ELF-1 (cell line): Measurements from ENCODE around the gene C2orf80.
A peak's percentile ranks its signal among the peaks of the same experiment; 100 is the strongest.
"Not testable (repeated sequence)": the region's sequence is repeated elsewhere in the genome, so short reads cannot be mapped to it uniquely, and the experiment has no call there.

Experiments used
- DNase-seq: peaks from one replicate; pipeline ENCODE4 v3.0.0-alpha.2; 2016; ENCODE audit warnings: low read depth, low spot score

Gene C2orf80

DNA sequence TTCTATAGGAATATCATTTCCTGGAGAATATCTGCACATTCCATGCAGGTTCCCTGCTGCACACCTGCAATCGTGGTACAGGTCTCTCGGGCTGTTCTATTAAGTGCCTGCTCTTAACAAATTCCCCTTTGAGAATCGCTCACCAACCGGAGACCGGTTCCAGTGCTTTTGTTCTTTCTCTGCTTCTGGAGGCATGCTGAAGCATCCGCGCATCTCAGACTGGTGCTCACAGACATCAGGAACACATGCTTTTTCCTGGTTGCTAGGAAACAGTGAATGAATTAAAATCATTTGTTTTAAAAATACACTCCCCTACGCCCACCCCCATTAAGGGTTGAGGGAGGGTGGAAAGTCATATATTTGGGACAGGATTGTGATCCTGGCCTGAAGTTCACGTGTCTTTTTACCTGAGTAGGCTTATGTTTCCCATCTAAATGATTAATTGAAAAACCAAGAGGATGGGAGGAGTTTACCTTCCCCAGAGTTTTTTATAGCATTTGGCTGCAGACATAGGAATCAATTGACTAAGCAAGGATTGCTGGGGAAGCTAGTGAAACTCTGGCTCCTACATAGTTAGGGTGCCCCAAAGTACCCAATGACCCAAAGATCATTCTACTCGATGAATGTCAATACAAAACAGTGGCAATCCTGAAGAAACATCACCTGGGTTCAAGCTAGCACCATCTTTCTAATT is at the start of gene C2orf80:
Gene C2orf80, minus strand, starts transcription at position 221 of the 694 bp plus-strand sequence. CDS start 3,044 bp downstream, outside the sequence.
- DNase-seq: no peak

DNA sequence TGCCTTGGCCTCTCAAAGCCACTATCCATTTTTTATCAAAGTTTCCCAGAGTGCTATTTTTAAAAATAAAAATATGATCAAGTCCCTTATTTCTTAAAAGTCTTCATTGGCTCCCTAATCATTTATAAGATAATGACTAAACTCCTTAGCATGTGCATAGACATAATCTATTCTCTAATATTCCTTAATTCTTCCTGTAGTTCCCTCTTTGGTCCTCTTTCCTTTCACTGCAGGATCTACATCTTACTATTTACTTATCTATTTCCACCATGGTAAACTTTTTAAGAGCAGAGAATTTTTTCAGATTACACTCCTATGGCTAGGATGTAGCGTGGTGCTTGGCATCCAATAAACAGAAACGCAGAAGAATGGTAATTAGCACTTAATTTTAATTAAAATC is 46.0 kb upstream of the C2orf80 start:
- DNase-seq: no peak

DNA sequence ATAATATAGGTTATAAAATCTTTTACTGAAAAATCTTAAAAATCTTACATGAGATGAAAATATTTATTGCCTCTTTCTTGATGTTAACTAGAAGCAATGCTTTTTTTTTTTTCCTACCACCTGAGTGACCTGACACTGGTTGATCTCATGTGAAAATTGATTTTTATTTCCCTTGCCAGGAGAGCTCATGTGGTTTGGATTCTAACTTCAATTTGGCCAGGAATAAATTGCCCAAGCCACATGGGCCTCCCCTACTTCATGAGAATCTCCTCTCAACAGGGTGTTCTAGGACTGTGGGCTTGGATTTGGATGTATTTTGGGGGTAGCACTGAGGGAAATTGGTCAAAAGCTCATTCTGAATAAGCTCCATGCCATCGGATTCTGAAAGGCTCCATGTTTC is 45.0 kb upstream of the C2orf80 start:
- DNase-seq: no peak

- no peak for DNase-seq
These were observed 38.6 kb upstream of the C2orf80 start for GRCh38 chr2:208228476-208228875.

GRCh38 chr2:208227581-208228232 is 37.9 kb upstream of the C2orf80 start:
- DNase-seq: no peak

- no peak for DNase-seq
These were observed 35.0 kb upstream of the C2orf80 start for GRCh38 chr2:208224802-208225201.

DNA sequence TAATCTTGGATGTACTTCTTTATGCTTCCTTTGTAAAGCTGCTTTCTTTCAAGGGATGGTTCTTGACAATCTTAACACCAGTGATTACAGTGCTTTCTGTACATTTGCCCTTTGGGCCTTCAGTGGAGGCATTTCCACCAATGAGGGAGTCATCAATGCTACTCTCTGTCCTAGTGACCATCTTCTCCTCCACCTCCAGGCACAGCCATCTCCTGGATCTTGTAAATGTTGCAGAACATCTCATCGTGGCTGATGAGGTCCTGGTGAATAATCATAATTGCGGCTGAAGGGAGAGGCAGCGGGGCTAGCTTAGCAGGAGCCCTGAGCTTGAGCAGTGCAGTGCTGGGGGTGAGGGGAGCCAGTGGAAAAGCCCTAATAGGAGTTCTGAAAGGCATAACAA is 32.5 kb upstream of the C2orf80 start:
- no peak for DNase-seq

DNA sequence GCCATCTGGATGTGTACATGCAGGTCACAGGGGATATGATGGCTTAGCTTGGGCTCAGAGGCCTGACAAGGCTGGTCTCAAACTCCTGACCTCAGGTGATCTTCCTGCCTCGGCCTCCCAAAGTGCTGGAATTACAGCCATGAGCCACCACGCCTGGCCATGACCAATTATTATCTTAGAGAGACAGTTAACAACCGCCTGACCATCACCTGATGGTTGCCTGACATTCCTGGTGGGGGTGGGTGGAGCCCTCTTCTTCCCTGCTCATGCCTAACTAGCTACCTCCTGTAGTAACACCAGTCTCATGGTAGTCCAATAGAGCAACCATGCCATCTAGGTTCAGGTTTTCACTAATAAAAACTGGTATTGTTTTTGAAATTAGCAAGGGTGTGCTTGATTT is 32.0 kb upstream of the C2orf80 start:
- DNase-seq: not testable (repeated sequence)

DNA sequence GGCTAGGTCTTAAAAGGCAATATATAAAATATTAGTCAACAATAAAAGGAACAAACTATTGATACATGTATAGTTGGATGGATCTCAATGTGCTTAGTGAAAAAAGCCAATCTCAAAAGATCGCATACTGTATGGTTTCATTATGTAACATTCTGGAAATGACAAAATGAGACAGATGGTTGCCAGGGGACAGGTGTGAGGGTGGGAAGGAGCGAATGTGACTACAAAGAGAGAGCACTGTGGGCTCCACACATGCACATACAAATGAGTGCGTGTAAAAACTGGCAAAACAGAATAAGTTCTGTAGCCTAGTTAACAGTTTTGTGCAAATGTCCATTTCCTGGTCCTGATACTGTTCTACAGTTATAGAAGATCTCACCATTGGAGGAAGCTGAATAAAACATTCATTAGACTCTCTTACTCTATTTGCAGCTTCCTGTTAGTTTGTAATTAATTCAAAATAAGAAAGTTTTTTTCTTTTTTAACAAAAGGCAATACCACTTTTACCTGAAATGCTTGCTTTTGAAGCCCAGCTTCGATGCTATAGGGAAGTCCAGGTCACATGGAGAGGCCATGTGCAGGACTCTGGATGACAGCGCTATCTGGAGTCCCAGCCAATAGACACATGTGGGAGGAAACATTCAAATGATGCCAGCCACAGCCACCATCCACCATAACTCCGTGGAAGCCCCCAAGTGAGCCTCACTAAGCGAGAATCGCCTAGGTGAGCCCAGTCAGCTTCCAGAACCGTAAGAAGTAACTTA is 21.0 kb upstream of the C2orf80 start:
- DNase-seq: no peak

GRCh38 chr2:208208335-208209085 is 18.7 kb upstream of the C2orf80 start:
- DNase-seq: no peak

DNA sequence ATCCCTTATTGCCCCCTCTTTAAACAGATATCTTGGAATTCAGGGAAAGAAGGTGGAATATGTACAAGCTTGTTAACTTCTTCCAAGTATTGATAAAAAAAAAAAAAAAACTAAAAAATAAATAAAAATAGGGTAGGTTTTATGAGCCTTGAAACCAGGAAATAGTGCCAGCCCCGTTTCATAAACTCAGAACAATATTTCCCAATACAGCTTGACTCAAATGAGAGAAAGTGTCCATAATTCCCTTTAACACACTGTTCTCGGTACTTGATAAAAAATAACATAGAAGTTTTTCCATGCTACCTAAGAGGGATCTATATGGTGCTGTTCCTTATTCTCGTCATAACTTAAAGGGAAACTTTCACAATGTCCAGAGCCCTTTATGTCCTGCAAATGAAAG is 17.9 kb upstream of the C2orf80 start:
- no peak for DNase-seq

- DNase-seq: no peak
These were observed 14.3 kb upstream of the C2orf80 start for GRCh38 chr2:208204166-208204565.

GRCh38 chr2:208195531-208195930 is 5.7 kb upstream of the C2orf80 start:
- DNase-seq: no peak

GRCh38 chr2:208192611-208193236 is 2.9 kb upstream of the C2orf80 start:
- no peak for DNase-seq

DNA sequence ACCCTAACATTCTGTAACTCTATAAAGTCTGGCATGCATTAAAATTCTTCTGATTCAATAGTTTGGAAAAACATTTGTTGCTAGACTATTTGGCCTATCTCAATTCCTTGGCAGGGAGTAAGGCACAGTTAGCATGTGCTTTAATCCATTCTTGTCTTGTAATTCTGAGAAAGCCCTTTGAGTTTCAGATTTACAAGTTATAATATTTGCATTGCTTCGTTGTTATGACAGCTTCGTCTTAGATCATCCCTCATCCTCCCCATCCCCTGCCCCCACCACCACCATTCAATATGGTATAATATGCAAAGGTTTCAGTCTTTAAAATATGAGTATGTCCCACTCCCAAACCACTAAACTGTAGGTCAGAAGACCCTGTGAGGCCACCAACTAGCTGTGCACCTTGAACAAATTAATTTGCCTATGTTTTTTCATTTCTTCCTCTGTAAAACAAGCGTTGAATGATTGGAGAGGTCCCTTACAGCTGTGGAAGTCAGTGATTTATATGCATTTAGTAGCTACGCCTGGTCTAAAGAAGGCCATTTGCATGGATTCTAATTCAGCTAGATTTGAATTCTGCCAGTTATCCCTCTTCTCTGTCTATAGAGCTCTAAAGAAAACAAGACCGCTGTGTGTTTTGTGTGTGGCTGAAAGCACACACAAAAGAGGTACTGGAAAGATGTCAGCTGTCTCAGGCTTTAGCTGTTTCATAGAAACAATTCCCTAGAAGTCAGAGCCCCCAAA is 591 bp downstream of the C2orf80 start:
- DNase-seq: no peak

DNA sequence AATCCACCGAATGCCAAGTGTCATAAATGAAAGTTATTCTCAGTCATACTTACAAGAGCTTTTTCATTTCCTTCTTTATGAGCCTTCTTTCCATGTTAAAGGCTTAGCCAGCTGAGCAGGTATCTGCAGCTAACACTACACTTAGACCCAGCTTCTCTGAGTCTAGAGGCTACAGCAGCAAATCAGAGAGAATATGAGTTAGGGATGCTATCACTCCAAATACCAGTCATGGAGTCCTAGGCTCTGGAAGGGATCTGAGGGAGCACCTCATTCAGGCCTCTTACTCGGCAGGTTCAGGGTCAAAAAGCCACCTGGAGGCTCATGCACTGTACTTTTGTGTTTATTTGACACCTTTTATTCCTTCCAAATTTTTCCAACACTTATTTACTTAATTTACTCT is 2.9 kb downstream of the C2orf80 start:
- no peak for DNase-seq

GRCh38 chr2:208186465-208186864 is 3.4 kb downstream of the C2orf80 start:
- DNase-seq: no peak

DNA sequence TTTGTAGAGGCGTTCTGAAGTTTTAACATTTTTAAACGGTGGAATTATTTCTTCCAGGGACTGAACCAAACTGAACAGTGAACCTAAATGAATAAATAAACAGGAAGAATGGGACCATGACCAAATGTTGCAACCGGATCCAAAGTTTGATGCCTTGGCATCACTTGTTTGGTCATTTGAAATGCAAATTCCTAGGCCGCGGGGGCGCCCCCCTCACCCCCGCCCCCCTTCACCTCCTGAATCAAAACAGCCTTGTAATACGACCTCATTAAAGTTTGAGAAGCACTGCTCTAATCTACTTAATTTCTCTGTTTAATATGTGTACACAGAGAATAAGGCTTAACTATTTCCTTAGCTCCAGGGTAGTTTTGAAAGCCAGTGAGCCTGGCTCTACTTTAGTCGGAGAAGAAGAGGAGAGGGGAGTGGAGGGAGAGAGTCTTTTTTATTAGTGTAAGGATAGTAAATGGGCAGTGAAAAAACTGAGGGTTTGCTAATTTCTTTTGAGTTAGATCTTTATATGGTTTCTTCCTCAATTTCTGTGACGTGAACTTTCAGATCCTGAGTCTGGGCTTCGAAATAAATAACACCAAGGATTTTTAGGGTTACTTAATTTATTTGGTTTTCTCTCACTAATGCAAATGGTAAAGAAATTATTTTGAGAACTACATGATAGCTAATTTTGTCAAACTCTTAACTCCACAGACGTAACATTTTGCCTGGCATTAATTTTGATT is 5.7 kb downstream of the C2orf80 start:
- no peak for DNase-seq

- peak; percentile 29 for DNase-seq
These were observed 6.3 kb downstream of the C2orf80 start for GRCh38 chr2:208183526-208183925.

DNA sequence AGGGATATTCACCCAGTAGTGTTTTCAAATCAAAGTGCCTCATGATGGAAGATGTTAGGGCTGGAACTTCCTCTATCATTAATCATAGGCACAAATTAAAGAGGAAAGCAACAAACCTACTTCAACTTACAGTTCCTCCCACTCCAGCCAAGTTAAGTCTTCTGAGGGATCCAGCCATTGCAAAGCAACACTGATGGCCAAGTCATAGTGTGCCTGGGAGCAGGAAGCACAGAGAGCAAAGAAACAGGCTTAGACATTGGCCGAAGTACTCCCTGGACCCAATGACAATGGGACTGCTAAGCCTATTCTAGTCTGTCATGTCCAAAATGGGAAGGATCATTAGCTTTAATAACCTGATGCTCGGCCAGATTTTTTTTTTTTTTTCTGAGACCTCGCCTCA is 7.0 kb downstream of the C2orf80 start:
- DNase-seq: no peak
